Stimulated activated CD4-positive, alpha-beta T cell treated with anti-CD3 and anti-CD28 coated beads, Interleukin-12 subunit alpha, Interleukin-12 subunit beta, amount 100 ng/mL, for 48 hours (primary cell): ENCODE measurements around the gene SGMS2.
"Not testable (repeated sequence)": the region's sequence is repeated elsewhere in the genome, so short reads cannot be mapped to it uniquely, and the experiment has no call there.

Experiments used
- DNase-seq, 3 donors: peaks; one replicate each; pipeline ENCODE4 v3.0.0-alpha.2; 2020; ENCODE audit warnings: low read depth in 2 of 3, low spot score in 1 of 3

The SGMS2 gene

DNA sequence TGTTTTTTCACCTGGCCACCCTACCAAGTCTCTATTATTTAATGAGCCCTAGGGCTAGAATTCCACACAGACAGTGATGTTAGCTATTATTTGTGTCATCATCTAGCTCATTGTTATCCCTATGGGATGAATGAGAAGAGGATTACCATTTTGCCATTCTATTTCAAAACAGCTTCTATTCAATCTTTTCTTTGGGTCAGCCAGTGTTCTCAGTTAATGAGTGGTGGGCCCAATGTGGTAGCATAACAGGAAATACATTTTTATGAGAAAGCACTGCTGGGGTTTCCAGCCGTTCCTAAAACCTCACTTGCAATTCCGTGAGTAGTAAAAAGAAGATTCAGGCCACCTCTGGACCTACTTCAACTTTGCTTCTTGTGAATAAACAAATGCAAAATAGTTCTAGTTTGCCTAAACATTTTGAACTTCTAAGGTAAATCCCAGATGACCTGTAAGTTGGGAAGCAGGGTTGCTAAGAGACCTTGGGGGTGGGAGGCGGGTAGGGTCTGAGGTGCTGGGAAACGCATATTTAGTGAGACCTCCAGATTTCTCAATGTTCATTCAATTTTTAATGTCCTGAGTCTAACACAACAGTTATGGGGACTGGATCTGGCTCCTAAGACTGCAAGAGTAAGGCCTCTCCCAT, 81.8 kb downstream of the SGMS2 start:
- no peak for DNase-seq

DNA sequence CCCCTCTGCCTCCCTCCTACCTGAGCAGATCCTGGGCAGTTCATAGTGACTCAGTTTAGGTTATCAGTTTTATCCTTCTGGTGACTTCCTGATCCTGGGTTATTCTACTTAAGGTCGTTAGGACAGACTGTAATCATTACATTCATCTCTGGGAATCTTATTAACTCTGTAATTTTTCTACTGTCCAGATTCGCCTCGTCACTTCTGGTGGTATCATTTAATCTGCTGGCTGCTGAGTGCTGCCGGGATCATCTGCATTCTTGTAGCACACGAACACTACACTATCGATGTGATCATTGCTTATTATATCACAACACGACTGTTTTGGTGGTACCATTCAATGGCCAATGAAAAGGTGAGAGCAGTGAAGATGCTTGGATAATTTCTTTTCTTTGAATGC, 83.6 kb downstream of the SGMS2 start:
- no peak for DNase-seq

GRCh38 chr4:107913283-107913899, 88.7 kb downstream of the SGMS2 start:
- peak in 1 of 3 donors; percentile 72 for DNase-seq

- no peak for DNase-seq
These were observed 90.5 kb downstream of the SGMS2 start for GRCh38 chr4:107915220-107915619.

DNA sequence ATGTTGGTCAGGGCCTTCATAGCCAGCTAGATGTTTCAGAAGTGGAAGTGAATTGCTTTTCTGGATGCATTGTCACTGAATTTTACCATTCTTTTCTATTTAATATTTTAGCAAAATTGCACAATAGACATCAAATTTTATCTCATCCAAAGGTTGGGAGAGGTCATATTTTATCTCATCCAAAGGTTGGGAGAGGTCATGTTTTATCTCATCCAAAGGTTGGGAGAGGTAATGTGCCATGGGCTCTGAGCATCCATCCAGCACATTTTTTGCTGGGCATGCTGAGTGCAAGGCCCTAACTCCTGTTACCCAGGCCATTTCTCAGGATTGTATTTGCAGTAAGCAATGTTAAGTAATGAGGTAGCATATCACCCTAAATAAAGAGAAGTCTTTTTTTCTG, 91.9 kb downstream of the SGMS2 start:
- DNase-seq, result no peak

DNA sequence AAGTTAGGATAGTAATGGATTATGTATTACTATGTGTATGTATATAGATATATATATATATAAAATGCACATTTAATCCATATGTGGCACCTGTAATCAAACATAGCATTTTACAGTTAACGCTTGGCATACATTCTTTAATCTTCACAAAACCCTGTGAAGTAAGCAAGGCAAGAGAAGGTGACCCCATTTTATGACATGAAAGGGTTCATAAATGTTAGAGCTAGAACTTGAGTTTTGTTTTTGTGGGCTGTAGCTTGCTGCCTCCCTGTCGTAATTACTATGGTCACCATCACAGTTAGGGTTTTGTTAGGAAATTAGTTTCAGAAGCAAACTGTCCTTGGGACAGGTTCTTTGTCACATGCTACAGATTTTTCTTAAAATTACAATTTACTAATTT, 92.8 kb downstream of the SGMS2 start:
- no peak for DNase-seq

DNA sequence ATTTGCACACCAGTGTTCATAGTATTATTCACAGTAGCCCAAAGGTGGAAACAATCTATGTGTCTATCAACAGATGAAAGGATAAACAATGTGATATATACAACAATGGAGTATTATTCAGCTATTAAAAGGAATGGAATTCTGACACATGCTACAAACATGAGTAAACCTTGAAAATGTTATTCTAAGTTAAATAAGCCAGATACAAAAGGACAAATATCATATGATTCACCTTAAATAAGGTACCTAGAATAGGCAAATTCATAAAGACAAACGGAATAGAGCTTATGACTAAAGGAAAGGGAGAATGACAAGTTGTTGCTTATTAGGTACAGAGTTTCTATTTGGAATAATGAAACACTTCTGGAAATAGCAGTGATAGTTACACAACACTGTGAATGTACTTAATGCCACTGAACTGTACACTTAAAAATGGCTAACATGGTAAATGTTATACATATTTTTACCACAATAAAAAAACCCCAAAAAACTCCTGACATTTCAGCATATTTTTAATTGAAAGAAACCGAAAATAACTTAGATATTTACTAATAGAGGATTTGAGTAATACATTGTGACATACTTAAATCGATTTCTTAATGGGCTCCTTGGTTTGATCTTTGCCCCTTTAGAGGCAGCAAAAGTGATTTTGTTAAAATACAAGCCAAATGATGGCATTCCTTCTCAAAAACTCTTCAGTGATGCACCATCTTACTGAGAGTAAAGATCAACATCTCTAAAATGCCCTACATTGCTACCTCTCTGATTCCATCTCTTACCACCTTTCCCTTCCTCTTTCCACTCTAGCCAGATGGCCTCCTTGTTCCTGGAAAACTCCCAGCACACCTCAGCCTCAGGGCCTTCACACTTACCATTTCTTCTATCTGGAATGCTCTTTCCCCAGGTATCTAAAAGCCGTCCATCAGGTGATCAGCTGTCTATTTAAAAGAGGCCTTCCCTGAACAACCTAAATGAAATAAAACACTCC, 98.0 kb downstream of the SGMS2 start:
- DNase-seq, result no peak

- DNase-seq, result not testable (repeated sequence)
These were observed 101.0 kb downstream of the SGMS2 start for GRCh38 chr4:107925713-107926112.

DNA sequence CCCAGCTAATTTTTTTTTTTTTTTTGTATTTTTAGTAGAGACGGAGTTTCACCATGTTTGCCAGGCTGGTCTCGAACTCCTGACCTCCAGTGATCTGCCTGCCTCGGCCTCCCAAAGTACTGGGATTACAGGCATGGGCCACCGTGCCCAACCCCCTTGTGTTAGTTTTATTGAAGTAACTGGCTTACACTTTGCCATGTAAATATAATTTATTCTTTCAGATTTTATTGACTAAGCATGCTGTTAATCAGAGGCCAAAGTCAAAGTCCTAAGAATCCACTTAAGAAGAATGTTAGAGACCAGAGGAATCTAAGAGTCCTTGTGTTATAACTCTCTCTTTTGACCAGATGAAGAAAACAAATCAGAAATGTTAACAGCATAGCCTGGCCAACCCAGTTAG, 102.1 kb downstream of the SGMS2 start:
- DNase-seq, result not testable (repeated sequence)

DNA sequence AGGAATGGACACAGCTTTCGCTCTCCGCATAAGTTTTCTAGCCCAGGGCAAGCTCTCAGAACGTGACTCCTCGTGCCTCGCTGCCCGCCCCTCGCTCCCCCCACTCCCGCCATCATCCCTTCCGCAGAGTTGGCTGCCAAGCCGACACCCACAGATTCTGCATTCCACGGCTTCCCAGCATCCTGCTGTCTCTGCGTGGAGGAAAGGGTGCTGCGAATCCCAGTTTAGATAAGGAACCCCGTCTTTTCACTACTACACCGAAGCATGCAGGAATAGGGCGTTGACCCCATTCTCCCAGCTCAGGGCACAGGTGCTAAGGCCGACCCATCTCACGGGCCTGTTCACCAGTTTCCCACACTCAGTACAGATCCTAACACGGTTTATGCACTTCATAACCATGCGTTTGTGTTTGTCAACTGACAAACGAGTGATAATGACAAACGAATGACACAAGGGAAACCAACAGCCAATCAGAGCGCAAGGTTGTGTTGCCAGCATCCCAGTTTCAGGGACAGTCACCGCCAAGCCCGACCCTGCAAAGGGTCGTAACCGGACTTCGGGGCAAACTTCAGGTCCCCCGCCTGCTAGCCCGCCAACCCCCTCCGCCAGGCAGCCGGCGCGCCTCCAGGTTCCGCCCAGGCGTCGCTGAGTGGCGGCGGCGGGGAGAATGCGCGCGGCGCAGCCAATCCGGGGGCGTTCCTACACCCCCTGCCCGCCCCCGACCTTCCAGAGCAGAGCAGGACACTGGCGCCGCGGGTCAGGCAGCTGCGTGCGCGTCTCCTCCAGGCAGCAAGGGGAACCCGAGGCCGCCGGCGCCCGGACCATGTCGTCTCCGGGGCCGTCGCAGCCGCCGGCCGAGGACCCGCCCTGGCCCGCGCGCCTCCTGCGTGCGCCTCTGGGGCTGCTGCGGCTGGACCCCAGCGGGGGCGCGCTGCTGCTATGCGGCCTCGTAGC, 106.4 kb downstream of the SGMS2 start, which contains the start of gene CYP2U1:
CYP2U1 (plus strand) TSS at position 729 of the 954 bp plus-strand sequence; CDS start at position 824, 95 bp downstream.
- peak; percentile 39 to 67 (median 41) for DNase-seq

- peak in 1 of 3 donors; percentile 3 for DNase-seq
These were observed 107.1 kb downstream of the SGMS2 start for GRCh38 chr4:107931775-107932321.

DNA sequence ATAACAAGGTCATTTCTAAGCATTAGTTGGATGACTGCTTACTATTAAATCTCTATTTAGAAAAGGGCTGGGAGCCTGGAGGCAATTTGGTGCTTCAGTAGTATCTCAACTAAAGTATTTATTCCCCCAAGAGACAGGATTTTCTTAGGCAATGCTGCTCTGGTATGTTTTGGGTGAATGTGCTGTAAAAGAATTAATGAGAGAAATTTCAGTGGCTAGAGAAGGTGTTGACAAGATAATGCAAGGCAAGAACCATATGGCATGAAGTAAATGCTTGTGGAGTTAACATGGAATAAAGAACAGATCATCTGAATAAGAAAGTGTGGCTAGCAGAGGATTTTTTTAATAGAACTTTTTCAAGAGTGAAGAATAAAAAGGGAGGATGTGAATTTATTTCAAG, 110.5 kb downstream of the SGMS2 start:
- no peak for DNase-seq

DNA sequence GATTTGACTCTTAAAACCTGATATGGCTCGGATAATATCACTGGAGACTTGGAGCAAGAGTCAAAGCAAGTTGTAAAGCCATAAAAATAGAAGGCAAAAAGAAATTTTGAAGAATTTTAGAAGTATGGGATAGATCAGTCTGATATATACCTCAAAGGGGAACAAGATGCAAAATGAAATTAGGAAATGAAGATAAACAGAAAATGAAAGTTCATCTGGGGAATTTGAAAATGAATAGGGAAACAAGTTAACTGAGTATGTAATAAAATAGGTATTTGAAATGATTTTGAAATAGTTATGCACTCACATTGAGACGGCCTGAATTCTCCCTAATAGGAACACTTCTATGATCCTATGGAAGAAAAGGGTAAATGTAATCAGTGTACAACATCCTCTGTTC, 112.3 kb downstream of the SGMS2 start:
- no peak for DNase-seq

DNA sequence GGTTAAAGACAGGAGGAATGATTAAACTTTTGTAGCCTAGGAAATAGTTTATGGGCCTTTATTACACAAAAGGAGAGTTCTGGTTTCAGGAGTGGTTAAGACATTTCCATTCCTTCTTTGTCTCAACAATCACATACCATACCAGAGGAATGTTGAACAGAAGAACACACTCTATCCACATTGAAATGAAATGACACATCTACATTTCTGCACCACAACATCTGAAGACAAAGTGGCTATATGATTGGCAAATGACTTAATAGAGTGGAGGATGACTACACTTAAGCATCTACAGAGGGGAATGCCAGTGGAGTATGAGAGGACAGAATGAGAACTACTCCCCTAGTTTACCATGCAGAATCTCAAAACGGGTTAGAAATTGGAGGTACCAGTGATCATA, 114.6 kb downstream of the SGMS2 start:
- DNase-seq, result no peak

DNA sequence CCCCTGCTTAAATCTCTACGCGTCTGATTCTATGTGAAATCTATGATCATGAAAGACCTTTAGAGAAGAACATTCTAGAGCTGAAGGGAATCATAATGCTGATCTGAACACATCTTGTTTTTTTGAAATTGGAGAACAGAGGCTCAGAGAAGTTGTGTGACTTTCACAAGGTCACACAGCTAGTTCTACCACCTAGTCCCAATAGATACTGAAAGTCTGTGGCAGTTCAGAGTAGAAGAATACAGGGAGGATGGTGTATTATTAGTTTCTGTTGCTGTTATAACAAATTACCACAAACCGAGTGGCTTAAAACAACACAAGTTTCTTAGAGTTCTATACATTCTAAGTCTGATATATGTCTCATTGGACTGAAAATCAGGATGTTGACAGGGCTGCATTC, 121.1 kb downstream of the SGMS2 start:
- DNase-seq, result no peak

GRCh38 chr4:107950746-107951540, 126.2 kb downstream of the SGMS2 start:
- DNase-seq, result no peak

- no peak for DNase-seq
These were observed 126.8 kb downstream of the SGMS2 start for GRCh38 chr4:107951551-107951950.

DNA sequence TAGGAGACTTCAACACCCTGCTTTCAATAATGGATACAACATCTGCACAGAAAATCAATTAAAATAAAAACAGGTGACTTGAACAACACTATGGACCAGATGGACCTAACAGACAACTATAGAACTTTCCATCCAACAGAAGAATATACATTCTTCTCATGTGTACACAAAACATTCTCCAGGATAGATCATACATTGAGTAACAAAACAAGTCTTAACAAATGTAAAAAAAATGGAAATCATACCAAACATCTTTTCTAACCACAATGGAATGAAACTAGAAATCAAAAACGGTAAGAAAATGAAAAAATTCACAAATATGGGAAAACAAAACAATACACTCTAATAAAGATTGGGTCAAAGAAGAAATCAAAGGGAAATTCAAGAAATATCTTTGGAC, 131.3 kb downstream of the SGMS2 start:
- no peak for DNase-seq
